ENCODE results near the gene POGLUT3.

DNA sequence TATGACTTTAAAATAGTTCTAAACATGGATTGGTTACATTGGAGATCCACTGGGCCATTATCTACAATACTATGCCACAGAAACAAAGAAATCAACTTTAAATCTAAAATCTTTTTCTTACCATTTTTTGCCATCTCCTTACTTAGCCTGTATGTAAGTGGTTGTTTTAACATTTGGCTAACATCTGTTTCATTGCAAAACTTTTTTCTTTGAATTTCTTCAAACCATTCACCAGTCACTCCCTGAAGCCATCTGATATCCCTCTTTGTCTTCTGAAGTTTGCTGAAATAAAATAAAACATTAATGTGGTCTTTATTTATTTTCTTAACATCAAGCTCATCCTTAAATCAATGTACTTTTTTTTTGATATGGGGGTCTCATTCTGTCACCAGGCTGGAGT lies 43.3 kb upstream of the POGLUT3 start:
- no peak for TF ChIP-seq POLR2A (IDR thresholded peaks at IDR 0.05; ENCODE audit: low read length)
- TF ChIP-seq, protein P1, sequence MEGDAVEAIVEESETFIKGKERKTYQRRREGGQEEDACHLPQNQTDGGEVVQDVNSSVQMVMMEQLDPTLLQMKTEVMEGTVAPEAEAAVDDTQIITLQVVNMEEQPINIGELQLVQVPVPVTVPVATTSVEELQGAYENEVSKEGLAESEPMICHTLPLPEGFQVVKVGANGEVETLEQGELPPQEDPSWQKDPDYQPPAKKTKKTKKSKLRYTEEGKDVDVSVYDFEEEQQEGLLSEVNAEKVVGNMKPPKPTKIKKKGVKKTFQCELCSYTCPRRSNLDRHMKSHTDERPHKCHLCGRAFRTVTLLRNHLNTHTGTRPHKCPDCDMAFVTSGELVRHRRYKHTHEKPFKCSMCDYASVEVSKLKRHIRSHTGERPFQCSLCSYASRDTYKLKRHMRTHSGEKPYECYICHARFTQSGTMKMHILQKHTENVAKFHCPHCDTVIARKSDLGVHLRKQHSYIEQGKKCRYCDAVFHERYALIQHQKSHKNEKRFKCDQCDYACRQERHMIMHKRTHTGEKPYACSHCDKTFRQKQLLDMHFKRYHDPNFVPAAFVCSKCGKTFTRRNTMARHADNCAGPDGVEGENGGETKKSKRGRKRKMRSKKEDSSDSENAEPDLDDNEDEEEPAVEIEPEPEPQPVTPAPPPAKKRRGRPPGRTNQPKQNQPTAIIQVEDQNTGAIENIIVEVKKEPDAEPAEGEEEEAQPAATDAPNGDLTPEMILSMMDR (IDR thresholded peaks at IDR 0.05) = no peak
- TF ChIP-seq, protein P2, sequence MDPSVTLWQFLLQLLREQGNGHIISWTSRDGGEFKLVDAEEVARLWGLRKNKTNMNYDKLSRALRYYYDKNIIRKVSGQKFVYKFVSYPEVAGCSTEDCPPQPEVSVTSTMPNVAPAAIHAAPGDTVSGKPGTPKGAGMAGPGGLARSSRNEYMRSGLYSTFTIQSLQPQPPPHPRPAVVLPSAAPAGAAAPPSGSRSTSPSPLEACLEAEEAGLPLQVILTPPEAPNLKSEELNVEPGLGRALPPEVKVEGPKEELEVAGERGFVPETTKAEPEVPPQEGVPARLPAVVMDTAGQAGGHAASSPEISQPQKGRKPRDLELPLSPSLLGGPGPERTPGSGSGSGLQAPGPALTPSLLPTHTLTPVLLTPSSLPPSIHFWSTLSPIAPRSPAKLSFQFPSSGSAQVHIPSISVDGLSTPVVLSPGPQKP (IDR thresholded peaks at IDR 0.05; ENCODE audit: low read depth, low read length) = no peak
- TF ChIP-seq, protein P3, sequence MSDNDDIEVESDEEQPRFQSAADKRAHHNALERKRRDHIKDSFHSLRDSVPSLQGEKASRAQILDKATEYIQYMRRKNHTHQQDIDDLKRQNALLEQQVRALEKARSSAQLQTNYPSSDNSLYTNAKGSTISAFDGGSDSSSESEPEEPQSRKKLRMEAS (IDR thresholded peaks at IDR 0.05) = no peak

Data from A549 (cell line).